GM13976 (cell line): ENCODE results near the gene REG1B.

Experiments used
- DNase-seq: peaks from one replicate; pipeline ENCODE4 v3.0.0; 2012; ENCODE audit warnings: low spot score
- CTCF ChIP-seq: IDR thresholded peaks from 2 replicates; pipeline ENCODE4 v1.5.1; 2012; ENCODE audit warnings: borderline replicate concordance, mild to moderate bottlenecking; ENCODE audit not compliant: insufficient read depth; ENCODE audit errors: extremely low read depth, missing control alignments, control extremely low read depth
- in situ Hi-C: fragments of 300-500 bp; cut with MboI; formaldehyde crosslinking; loops from one replicate; pipeline ENCODE4 v1.12.0; 2022; ENCODE audit warnings: low sequenced_read_pairs, mixed read lengths, inconsistent platforms; ENCODE audit not compliant: unreplicated experiment

REG1B gene

DNA sequence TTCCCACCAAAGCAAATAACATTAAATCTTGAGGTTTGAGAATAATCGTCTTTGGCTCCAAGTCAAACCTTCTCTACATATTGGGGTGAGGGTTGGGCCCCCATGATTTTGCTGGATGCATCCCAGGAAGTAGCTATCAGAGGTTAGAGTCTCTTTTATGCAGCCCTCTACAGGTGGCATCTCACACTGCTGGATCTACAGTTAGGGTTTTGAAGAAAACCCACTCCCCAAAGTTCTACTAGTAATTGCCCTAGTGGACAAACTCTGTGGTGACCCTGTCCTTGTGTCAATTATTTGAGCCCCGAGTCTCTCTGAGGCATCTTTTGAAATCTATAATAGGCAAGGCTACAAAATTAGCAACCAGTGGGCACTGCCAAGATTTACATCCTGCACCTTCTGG is 17.5 kb upstream of the REG1B start:
- no peak for TF ChIP-seq CTCF
- DNase-seq: no peak
- in situ Hi-C loops: no loop called here

- in situ Hi-C loops: no loop called here
- no peak for TF ChIP-seq CTCF
- no peak for DNase-seq
These were observed 15.4 kb upstream of the REG1B start for GRCh38 chr2:79103214-79103613.

DNA sequence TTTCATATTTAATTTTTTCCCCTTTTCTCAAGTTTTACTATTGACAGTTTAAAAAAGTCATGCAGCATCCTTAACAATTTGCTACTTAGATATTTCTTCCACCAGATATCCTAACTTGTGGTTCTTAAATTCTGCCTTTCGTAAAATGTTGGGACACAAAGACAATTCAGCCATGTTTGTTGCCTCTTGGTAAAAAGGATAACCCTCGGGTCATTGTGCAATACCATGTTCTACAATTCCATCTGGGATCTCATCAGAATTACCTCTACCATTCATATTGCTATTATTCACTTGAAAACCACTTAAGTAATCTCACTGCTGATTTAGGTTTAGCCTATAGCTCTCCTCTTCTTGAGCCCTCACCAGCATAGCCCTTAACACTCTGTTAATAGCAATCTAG is 13.2 kb upstream of the REG1B start:
- DNase-seq: no peak
- TF ChIP-seq CTCF: no peak
- in situ Hi-C loops: no loop called here

DNA sequence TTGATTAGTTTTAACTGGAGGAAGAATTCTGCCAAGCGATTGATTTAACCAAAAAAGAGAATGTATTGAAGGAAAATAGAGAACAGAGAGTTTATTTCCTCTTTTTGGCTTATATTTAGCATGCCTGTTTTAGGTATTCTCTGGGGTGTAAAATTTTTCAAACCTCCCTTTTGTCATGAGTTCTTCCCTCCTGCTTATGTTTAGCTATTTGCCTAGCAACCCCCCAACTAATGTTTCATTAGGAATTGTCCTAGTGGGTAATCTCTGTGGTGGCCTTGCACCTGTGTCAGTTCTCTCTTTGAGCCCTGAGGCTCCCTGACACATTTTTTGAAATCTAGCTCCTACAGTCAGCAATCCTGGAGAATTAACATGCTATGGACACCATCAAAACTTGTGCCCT is 12.5 kb upstream of the REG1B start:
- no peak for DNase-seq
- in situ Hi-C loops: no loop called here
- no peak for TF ChIP-seq CTCF

DNA sequence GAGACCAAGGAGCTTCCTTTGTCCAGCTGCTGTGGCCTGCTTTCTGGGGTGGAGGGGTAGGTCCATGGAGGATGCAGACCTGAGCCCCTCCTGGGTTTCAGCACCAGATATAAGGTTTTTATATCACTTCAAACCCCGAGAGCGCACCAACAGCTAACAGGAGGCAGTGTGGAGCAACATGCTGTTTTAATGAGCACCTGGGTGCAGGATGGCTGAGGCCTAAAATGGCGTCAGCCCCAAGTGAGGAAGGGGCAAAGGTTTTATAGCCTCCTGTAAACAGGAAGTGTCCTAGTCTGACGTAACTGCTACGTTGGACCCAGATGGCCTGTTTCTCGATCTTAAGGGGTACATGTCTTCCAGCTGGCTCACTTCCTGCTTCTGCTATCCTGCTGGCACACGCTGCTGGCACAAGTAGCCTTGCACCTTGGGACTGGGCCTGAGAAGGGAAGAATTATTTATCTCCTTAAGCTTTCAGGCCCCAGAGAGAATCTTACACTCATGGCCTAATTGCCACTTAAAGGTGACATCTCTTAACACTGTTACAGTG is 11.4 kb upstream of the REG1B start:
- DNase-seq: no peak
- in situ Hi-C loops: no loop called here
- TF ChIP-seq CTCF: no peak

- no peak for DNase-seq
- in situ Hi-C loops: no loop called here
- TF ChIP-seq CTCF: no peak
These were observed 10.1 kb upstream of the REG1B start for GRCh38 chr2:79097843-79098242.

GRCh38 chr2:79090693-79091092 is 2.9 kb upstream of the REG1B start:
- in situ Hi-C loops: no loop called here
- TF ChIP-seq CTCF: no peak

More at GRCh38 chr2:79090693-79091092, 2.9 kb upstream of the REG1B start:
- no peak for DNase-seq
